ENCODE data around the gene PCDHA4.
"Not testable (repeated sequence)": the region's sequence is repeated elsewhere in the genome, so short reads cannot be mapped to it uniquely, and the experiment has no call there.

DNA sequence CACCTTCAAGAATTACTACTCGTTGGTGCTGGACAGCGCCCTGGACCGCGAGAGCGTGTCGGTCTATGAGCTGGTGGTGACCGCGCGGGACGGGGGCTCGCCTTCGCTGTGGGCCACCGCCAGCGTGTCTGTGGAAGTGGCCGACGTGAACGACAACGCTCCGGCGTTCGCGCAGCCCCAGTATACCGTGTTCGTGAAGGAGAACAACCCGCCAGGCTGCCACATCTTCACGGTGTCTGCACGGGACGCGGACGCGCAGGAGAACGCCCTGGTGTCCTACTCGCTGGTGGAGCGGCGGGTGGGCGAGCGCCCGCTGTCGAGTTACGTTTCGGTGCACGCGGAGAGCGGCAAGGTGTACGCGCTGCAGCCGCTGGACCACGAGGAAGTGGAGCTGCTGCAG is 16.1 kb downstream of the PCDHA4 start:
- TF ChIP-seq, protein P1, sequence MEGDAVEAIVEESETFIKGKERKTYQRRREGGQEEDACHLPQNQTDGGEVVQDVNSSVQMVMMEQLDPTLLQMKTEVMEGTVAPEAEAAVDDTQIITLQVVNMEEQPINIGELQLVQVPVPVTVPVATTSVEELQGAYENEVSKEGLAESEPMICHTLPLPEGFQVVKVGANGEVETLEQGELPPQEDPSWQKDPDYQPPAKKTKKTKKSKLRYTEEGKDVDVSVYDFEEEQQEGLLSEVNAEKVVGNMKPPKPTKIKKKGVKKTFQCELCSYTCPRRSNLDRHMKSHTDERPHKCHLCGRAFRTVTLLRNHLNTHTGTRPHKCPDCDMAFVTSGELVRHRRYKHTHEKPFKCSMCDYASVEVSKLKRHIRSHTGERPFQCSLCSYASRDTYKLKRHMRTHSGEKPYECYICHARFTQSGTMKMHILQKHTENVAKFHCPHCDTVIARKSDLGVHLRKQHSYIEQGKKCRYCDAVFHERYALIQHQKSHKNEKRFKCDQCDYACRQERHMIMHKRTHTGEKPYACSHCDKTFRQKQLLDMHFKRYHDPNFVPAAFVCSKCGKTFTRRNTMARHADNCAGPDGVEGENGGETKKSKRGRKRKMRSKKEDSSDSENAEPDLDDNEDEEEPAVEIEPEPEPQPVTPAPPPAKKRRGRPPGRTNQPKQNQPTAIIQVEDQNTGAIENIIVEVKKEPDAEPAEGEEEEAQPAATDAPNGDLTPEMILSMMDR (IDR thresholded peaks at IDR 0.05 in 8 of 11, conservative IDR thresholded peaks at IDR 0.05 in 3 of 11): not testable (repeated sequence)
- not testable (repeated sequence) for TF ChIP-seq POLR2A, POLR2AphosphoS5 (IDR thresholded peaks at IDR 0.05)

Data from spleen (tissue), 7 donors.